Prostate gland (tissue), 2 donors: ENCODE measurements around the gene UGT2B11. TPM values are rescaled to one million over a fixed set of nuclear protein-coding genes. Genes with fewer than 3 reads are reported as not detected.
"Not testable (repeated sequence)": the region's sequence is repeated elsewhere in the genome, so short reads cannot be mapped to it uniquely, and the experiment has no call there.

Experiments
- DNase-seq: peaks from one replicate; pipeline ENCODE4 v3.0.0-alpha.2; 2019; ENCODE audit warnings: low spot score
- H3K27ac ChIP-seq, 2 donors: fragments of 200-600 bp; sonication (generic); 2 replicates each; pipeline ENCODE4 v1.5.1; 2017 to 2019
- H3K27me3 ChIP-seq: fragments of 200-600 bp; sonication (generic); replicated peaks from 2 replicates; pipeline ENCODE4 v1.5.1; 2019; ENCODE audit not compliant: insufficient read depth
- H3K36me3 ChIP-seq, 2 donors: fragments of 200-600 bp; sonication (generic); 1 replicate in 1 of 2; 2 replicates in 1 of 2; pipeline versions ENCODE4 v1.5.1 to v1.8.1; 2017 to 2019
- H3K4me1 ChIP-seq: fragments of 200-600 bp; sonication (generic); replicated peaks from 2 replicates; pipeline ENCODE4 v1.5.1; 2019
- H3K4me3 ChIP-seq, 2 donors: fragments of 200-600 bp; sonication (generic); 2 replicates each; pipeline ENCODE4 v1.5.1; 2017 to 2019
- H3K9me3 ChIP-seq: fragments of 200-600 bp; sonication (generic); 2 replicates; pipeline ENCODE4 v1.5.1; 2017
- POLR2A ChIP-seq: fragments of 450-650 bp; IDR thresholded peaks from one replicate; pipeline ENCODE4 v1.6.1; 2016; ENCODE audit warnings: antibody characterized with exemption, mild to moderate bottlenecking
- POLR2AphosphoS5 ChIP-seq: sonication (generic); formaldehyde crosslinking; IDR thresholded peaks from one replicate; pipeline ENCODE4 v1.6.1; 2017; ENCODE audit warnings: antibody characterized with exemption
- WGBS: methylation state at CpG from one replicate; pipeline ENCODE4 v1.1.5; 2018; 5-methylcytosine and 5-hydroxymethylcytosine counted together
- intact Hi-C: fragments of 100-400 bp; cut with DNase I; formaldehyde crosslinking; loops from one replicate; pipeline ENCODE4 v1.14.2; 2022
- total RNA-seq, 2 donors: library from RNA; depleted of rRNA; stranded (reverse); fragments of >200 nt; gene quantifications; one replicate each; pipeline ENCODE4 v1.1.0, GENCODE V29; 2016
- TF ChIP-seq, protein P1 (sequence below), 4 experiments: fragments of 200-600 bp in 2 of 4; fragments of 450-650 bp in 2 of 4; sonication (generic) in 2 of 4; IDR thresholded peaks; 1 replicate in 3 of 4; 2 replicates in 1 of 4; pipeline ENCODE4 v1.5.1; 2016 to 2019; ENCODE audit warnings: antibody characterized with exemption in 4 of 4, mild to moderate bottlenecking in 2 of 4, moderate library complexity in 2 of 4

The UGT2B11 gene
- total RNA-seq, 2 donors from 2014 or later, result not detected

DNA sequence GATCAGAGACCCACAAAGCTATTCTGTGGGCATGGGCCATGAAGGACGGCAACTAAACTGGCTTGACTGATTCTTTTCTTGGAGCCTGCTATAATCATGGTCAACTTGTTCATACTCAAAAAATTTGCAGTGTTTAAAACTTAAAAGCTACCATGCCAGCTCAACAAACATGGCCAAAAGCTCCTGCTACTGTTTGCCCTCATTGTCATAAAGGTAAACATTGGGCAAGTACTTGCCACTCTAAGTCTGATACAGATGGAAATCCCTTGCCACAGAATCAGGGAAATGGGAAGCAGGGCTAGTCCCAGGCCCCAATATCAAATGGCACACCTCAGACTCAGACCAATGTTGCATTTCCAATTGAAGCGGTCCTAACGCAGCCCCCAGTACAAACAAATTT is 20.4 kb downstream of the UGT2B11 start:
- 83% methylated on average over 3 of the region's 3 CpGs for WGBS

DNA sequence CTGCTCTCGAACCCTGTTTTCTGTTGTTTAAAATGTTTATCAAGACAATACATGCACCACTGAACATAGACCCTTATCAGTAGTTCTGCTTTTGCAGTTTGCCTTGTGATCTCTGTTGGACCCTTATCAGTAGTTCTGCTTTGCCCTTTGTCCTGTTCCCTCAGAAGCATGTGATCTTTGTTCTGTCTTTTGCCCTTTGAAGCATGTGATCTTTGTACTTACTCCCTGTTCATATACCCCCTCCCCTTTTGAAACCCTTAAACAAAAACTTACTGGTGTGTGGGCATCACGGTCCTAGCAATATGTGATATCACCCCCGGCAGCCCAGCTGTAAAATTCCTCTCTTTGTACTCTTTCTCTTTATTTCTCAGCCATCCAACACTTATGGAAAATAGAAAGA is 22.6 kb downstream of the UGT2B11 start:
- H3K4me1 ChIP-seq, H3K36me3 ChIP-seq, H3K9me3 ChIP-seq, H3K27me3 ChIP-seq, H3K4me3 ChIP-seq, intact Hi-C loops, H3K27ac ChIP-seq, DNase-seq: not testable (repeated sequence)
- 92% methylated on average over 3 of the region's 3 CpGs for WGBS

More for the DNA sequence above, 20.4 kb downstream of the UGT2B11 start:
- H3K36me3 ChIP-seq, result no peaks in the 10 kb centered on the region
- H3K4me1 ChIP-seq, result no peaks in the 10 kb centered on the region
- no peak overlapping the region for H3K4me3 ChIP-seq
- TF ChIP-seq, protein P1, sequence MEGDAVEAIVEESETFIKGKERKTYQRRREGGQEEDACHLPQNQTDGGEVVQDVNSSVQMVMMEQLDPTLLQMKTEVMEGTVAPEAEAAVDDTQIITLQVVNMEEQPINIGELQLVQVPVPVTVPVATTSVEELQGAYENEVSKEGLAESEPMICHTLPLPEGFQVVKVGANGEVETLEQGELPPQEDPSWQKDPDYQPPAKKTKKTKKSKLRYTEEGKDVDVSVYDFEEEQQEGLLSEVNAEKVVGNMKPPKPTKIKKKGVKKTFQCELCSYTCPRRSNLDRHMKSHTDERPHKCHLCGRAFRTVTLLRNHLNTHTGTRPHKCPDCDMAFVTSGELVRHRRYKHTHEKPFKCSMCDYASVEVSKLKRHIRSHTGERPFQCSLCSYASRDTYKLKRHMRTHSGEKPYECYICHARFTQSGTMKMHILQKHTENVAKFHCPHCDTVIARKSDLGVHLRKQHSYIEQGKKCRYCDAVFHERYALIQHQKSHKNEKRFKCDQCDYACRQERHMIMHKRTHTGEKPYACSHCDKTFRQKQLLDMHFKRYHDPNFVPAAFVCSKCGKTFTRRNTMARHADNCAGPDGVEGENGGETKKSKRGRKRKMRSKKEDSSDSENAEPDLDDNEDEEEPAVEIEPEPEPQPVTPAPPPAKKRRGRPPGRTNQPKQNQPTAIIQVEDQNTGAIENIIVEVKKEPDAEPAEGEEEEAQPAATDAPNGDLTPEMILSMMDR (IDR thresholded peaks at IDR 0.05), result no peak
- TF ChIP-seq POLR2AphosphoS5 (no peak), POLR2A (no peak)
- H3K27ac ChIP-seq, result no peak overlapping the region
- no peaks in the 10 kb centered on the region for H3K27me3 ChIP-seq
- intact Hi-C loops, result no loop called here
- no peaks in the 10 kb centered on the region for H3K9me3 ChIP-seq
- DNase-seq, result no peak

DNA sequence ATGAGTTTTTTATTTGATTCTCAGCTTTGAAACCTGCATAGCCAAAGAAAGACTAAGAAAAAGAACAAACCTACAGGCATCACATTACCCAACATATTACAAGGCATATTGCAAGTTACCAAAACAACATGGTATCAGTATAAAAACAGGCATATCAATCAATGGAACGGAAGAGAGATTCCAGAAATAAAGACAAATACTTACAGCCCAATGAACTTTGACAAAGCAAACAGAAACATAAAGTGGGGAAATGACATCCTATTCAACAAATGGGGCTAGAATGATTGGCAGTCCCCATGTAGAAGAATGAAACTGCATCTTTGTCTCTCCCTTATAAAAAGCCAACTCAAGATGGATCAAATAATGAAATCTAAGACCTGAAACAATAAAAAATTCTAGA is 23.9 kb downstream of the UGT2B11 start:
- H3K36me3 ChIP-seq, H3K4me3 ChIP-seq, H3K27me3 ChIP-seq, intact Hi-C loops, H3K9me3 ChIP-seq, H3K4me1 ChIP-seq, DNase-seq, H3K27ac ChIP-seq: not testable (repeated sequence)
- WGBS, result 73% methylated on average over 1 of the region's 1 CpG

DNA sequence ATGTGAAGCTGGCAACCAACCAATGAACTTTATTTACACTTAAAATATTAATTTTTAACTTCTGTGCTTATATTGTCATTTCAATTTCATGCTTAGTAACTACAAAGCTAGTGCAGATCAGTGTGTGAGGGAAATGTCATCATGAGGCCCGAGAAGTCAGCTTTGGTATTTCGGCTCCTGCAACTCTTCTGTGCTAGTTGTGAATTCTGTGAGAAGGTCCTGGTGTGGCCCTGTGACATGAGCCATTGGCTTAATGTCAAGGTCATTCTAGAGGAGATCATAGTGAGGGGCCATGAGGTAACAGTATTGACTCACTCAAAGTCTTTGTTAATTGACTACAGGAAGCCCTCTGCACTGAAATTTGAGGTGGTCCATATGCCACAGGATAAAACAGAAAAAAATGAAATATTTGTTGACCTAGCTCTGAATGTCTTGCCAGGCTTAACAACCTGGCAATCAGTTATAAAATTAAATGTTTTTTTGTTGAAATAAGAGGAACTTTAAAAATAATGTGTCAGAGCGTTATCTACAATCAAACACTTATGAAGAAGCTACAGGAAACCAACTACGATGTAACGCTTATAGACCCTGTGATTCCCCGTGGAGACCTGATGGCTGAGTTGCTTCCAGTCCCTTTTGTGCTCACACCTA is 32.9 kb downstream of the UGT2B11 start:
- H3K27ac ChIP-seq, H3K4me3 ChIP-seq, H3K36me3 ChIP-seq, H3K4me1 ChIP-seq, H3K9me3 ChIP-seq, intact Hi-C loops, DNase-seq, H3K27me3 ChIP-seq: not testable (repeated sequence)
- WGBS, result 93% methylated on average over 6 of the region's 6 CpGs

DNA sequence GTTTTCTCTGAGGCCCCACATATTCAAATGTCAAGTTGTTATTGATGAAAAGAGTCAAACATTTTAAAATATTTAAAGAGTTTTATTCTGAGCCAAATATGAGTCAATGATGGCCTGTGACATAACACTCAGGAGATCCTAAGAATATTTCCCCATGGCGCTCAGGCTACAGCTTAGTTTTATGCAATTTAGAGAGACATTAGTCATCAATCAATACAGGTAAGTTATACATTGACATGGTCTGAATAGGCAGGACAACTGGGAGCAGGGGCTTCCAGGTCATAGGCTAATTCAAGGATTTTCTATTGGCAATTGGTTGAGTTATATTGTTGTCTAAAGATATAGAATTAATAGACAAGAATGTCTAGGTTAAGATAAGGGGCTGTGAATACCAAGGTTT is 34.7 kb downstream of the UGT2B11 start:
- DNase-seq, intact Hi-C loops, H3K4me1 ChIP-seq, H3K4me3 ChIP-seq, H3K27ac ChIP-seq, H3K36me3 ChIP-seq, H3K27me3 ChIP-seq, H3K9me3 ChIP-seq: not testable (repeated sequence)
- 100% methylated on average over 1 of the region's 1 CpG for WGBS

DNA sequence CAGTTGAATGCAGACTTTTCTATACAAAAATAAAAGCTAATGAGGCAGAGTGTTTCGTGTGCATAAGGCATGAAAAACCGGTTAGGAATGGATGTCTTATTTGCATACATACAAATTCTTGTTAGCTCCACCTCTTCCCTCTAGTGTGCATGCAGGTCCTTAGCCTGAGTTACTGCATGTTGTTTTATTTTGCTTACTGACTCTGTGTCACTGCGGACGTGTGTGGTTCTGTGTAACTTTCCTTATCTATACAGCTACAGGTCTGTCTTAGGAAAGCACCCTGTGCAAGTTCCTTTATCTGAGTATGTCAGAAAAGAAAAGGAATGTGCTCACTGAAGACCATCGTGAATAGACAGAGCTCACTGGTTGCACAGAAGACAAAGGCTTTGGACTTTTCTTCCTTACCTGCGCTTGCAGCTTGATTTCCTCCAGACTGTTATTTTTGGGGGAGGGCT is 35.8 kb downstream of the UGT2B11 start:
- H3K36me3 ChIP-seq, H3K27ac ChIP-seq, H3K4me1 ChIP-seq, H3K9me3 ChIP-seq, intact Hi-C loops, H3K27me3 ChIP-seq, DNase-seq, H3K4me3 ChIP-seq: not testable (repeated sequence)
- WGBS, result 52% methylated on average over 6 of the region's 6 CpGs

DNA sequence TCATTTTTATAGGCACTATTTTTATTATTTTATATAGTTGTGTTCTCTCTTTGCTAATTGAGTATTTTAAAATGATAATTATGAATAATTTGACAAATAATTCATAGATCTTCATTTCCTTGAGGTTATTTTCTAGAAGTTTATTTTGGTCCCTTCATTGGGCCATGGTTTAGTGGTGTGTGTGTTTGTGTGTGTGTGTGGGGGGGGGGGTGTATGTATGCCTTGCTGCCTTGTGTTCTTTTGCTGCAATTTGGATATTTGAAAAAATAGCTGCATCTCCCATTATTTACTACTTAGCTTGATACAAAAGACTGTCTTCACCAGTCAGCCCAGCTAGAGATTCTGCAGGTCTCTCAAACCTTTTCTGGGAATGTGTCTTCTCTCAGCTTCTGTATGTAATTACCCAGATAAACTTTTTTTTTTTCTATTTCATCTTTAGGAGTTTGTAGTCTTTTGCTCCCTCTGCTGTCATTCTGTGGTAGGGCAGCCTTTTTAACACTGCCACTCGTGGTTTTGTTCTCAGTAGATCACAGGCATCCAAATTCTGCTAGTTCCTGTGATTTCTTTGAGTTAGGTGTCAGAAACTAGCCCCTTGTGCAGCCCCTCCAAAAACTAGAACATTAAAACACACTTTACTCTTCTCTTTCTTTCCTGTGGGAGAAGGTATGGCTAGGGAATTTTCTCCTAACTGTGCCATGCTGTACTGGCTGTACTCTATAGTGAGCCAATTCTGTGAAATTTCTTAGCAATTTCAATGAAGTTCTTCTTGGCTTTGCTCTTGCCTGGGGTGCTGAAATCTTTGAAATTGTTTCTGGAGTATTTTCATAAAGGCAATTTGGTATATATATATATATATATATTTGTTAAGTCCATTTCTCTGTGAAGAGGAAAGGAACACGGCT is 44.1 kb downstream of the UGT2B11 start:
- H3K9me3 ChIP-seq, H3K4me1 ChIP-seq, H3K36me3 ChIP-seq, H3K4me3 ChIP-seq, H3K27me3 ChIP-seq, H3K27ac ChIP-seq: not testable (repeated sequence)
- TF ChIP-seq, protein P1 (IDR thresholded peaks at IDR 0.05), result peak in 2 of 4 experiments; percentile 38 to 53
- intact Hi-C loops, result loop anchor here (5.0 kb wide), 1 partner anchor 673 kb away; no protein-coding TSS in a partner anchor
- 47% methylated on average over 2 of the region's 2 CpGs for WGBS
- DNase-seq, result peak; percentile 32

DNA sequence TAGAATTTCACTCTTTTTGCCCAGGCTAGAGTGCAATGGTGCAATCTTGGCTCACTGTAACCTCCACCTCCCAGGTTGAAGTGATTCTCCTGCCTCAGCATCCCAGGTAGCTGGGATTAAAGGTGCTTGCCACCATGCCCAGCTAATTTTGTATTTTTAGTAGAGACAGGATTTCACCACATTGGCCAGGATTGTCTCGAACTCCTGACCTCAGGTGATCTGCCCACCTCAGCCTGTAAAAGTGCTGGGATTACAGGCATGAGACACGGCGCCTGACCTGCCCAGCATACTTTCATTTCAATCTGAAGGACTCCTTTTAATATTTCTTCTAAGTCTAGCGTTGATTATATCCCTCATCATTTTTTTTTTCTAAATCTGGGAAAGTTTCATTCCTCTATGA is 45.4 kb downstream of the UGT2B11 start:
- H3K4me3 ChIP-seq, intact Hi-C loops: not testable (repeated sequence)
- WGBS, result 97% methylated on average over 4 of the region's 4 CpGs

More for the DNA sequence above, 45.4 kb downstream of the UGT2B11 start:
- not testable (repeated sequence) for DNase-seq, H3K27me3 ChIP-seq, H3K4me1 ChIP-seq, H3K27ac ChIP-seq, H3K9me3 ChIP-seq, H3K36me3 ChIP-seq
